NCI-H2081 (cell line): ENCODE results near the gene LTV1.

Source experiments
- DNase-seq, 2 experiments: peaks; one replicate each; lab custom pipeline; 2025; lab: John Stamatoyannopoulos, UW

LTV1 gene

GRCh38 chr6:143896126-143896860 is 53.2 kb downstream of the LTV1 start:
- DNase-seq: no peak

GRCh38 chr6:143900358-143900757 is 57.2 kb downstream of the LTV1 start:
- DNase-seq: no peak

- no peak for DNase-seq
Measured at GRCh38 chr6:143901885-143902750, 59.0 kb downstream of the LTV1 start.

DNA sequence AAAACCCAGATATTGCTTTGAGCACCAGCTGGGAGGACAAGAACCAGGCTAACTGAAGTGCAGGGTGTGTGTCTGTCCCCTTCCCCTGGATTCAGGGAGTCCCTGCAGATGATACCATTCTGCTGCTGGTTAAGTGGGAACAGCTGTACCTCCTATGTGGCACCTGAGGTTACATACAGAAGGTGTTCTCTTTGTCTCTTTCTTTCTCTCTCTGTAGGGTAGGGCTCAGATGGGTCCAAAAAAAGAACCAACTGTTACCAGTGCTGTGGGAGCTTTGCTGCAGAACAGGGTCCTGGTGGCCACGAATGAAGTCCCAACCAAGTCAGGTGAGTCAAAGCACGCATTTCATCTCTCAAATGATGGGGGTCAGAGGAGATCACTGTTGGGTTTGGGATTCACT is 59.7 kb downstream of the LTV1 start:
- DNase-seq: no peak

GRCh38 chr6:143911028-143911427 is 67.9 kb downstream of the LTV1 start:
- no peak for DNase-seq

DNA sequence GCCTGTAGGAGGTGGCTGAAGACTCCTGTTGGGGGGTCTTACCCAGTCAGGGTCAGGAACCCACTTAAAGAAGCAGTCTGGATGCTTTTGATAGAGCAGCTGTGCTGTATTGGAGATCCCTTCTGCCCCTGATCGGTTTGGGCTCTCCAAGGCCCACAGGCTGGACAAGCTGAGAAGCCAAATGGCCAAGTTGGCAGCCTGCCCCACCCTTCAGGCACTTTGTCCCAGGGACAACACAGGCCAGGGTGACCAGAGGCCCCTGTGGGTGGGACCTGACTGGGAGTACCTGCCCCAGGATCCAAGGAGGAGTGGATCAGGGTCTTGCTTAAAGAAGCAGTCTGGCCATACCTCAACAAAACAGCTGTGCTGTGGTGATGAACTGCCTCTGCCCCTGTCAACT is 69.5 kb downstream of the LTV1 start:
- DNase-seq: no peak
